K562 (cell line): ENCODE measurements around the gene CARM1. TPM values are rescaled to one million over a fixed set of nuclear protein-coding genes. Genes with fewer than 3 reads are reported as not detected.

Experiments
- CAMTA2 ChIP-seq: fragments of 250-450 bp; sonication (Bioruptor Pico); conservative IDR thresholded peaks from 2 replicates; pipeline ENCODE4 v1.5.1; 2022
- CREB1 ChIP-seq, 2 experiments: sonication (generic) in 1 of 2; formaldehyde crosslinking in 1 of 2; IDR thresholded peaks; 2 replicates each; pipeline versions ENCODE4 v1.6.1 to v1.8.0; 2012 to 2022; ENCODE audit warnings: inconsistent platforms in 1 of 2, mild to moderate bottlenecking in 1 of 2, missing genetic modification reagents in 1 of 2, moderate library complexity in 1 of 2
- CREM ChIP-seq: IDR thresholded peaks from 2 replicates; pipeline ENCODE4 v1.6.1; 2014; ENCODE audit warnings: antibody characterized with exemption, low read depth
- GTF2A2 ChIP-seq: IDR thresholded peaks from 2 replicates; pipeline ENCODE4 v1.6.1; 2016; ENCODE audit warnings: mild to moderate bottlenecking, missing genetic modification characterization, missing compliant biosample characterization
- GTF2E2 ChIP-seq: fragments of 200-800 bp; sonication (Bioruptor generic); IDR thresholded peaks from 2 replicates; pipeline ENCODE4 v1.6.1; 2016; ENCODE audit warnings: missing genetic modification characterization, missing compliant biosample characterization
- GTF2F1 ChIP-seq: IDR thresholded peaks from 2 replicates; pipeline ENCODE4 v1.6.1; 2011; ENCODE audit warnings: low read depth, low read length, improper control_type of control experiment
- HCFC1 ChIP-seq: IDR thresholded peaks from 2 replicates; pipeline ENCODE4 v1.6.1; 2012; ENCODE audit warnings: low read depth, low read length, improper control_type of control experiment
- HOXB6 ChIP-seq: fragments of 250-450 bp; sonication (Bioruptor Pico); IDR thresholded peaks from 2 replicates; pipeline ENCODE4 v1.5.1; 2022; ENCODE audit warnings: mild to moderate bottlenecking, borderline replicate concordance
- OTX1 ChIP-seq: fragments of 450-650 bp; formaldehyde crosslinking; IDR thresholded peaks from 2 replicates; pipeline ENCODE4 v1.4.0; 2022; ENCODE audit warnings: mild to moderate bottlenecking
- RB1 ChIP-seq: fragments of 450-650 bp; IDR thresholded peaks from 2 replicates; pipeline ENCODE4 v1.6.1; 2017; ENCODE audit warnings: low read depth, mild to moderate bottlenecking
- SP1 ChIP-seq: sonication (generic); formaldehyde crosslinking; IDR thresholded peaks from 2 replicates; pipeline ENCODE4 v1.8.1; 2022; ENCODE audit warnings: mild to moderate bottlenecking, missing genetic modification reagents
- TRIM28 ChIP-seq: fragments of 450-650 bp; IDR thresholded peaks from 2 replicates; pipeline ENCODE4 v1.6.1; 2017
- XRCC3 ChIP-seq: fragments of 450-650 bp; IDR thresholded peaks from 2 replicates; pipeline ENCODE4 v1.6.1; 2017; ENCODE audit warnings: mild to moderate bottlenecking, moderate library complexity
- ZBTB12 ChIP-seq: fragments of 250-450 bp; sonication (Bioruptor Pico); IDR thresholded peaks from 2 replicates; pipeline ENCODE4 v1.4.0; 2020
- ZBTB26 ChIP-seq: fragments of 450-650 bp; formaldehyde crosslinking; IDR thresholded peaks from 2 replicates; pipeline ENCODE4 v1.4.0; 2022; ENCODE audit warnings: missing genetic modification characterization
- ZNF217 ChIP-seq: sonication (generic); formaldehyde crosslinking; IDR thresholded peaks from 2 replicates; pipeline ENCODE4 v1.8.0; 2022; ENCODE audit warnings: mild to moderate bottlenecking, missing genetic modification reagents
- ZNF274 ChIP-seq: IDR thresholded peaks from 2 replicates; pipeline ENCODE4 v1.6.1; 2011; ENCODE audit warnings: low read depth, mild to moderate bottlenecking, low read length, moderate library complexity, borderline replicate concordance
- ZNF277 ChIP-seq: fragments of 250-450 bp; sonication (Bioruptor Pico); IDR thresholded peaks from 2 replicates; pipeline ENCODE4 v1.8.0; 2022; ENCODE audit warnings: inconsistent platforms, mild to moderate bottlenecking, moderate library complexity, borderline replicate concordance
- ZNF76 ChIP-seq: fragments of 250-450 bp; sonication (Bioruptor Pico); IDR thresholded peaks from 2 replicates; pipeline ENCODE4 v1.4.0; 2020; ENCODE audit warnings: mild to moderate bottlenecking, moderate library complexity, borderline replicate concordance
- ZNF77 ChIP-seq: fragments of 250-450 bp; sonication (Bioruptor Pico); IDR thresholded peaks from 2 replicates; pipeline ENCODE4 v1.5.0; 2020
- ZSCAN32 ChIP-seq: fragments of 450-650 bp; formaldehyde crosslinking; IDR thresholded peaks from 2 replicates; pipeline ENCODE4 v1.4.0; 2020; ENCODE audit warnings: mild to moderate bottlenecking, moderate library complexity
- polyA plus RNA-seq, 8 experiments: library from polyadenylated mRNA; depleted of rRNA in 4 of 8; stranded (reverse) in 5 of 8; unstranded in 3 of 8; fragments of >200 nt; fragmentation: Nextera tagmentation in 2 of 8; fragmentation: Illumina TruSeq in 1 of 8; extraction: Ambion mirVana in 2 of 8; extraction: Trizol in 1 of 8; gene quantifications; 2 replicates each; pipeline versions ENCODE4 v1.2.1 to v1.2.3, GENCODE V29; 2011 to 2014; ENCODE audit warnings: inconsistent platforms in 1 of 8, missing spikeins in 1 of 8
- total RNA-seq, 7 experiments: library from RNA; depleted of rRNA in 6 of 7; stranded (reverse); fragments of >200 nt in 6 of 7; fragmentation: Illumina TruSeq in 2 of 7; extraction: Trizol in 2 of 7; gene quantifications; 2 replicates each; pipeline versions ENCODE4 v1.2.1 to v1.2.3, GENCODE V29; 2011 to 2021; ENCODE audit warnings: low replicate concordance in 1 of 7
- TF ChIP-seq, protein P1 (sequence below), 3 experiments: fragments of 200-800 bp in 1 of 3; fragments of 250-450 bp in 1 of 3; fragments of 450-650 bp in 1 of 3; sonication (Bioruptor Pico) in 1 of 3; sonication (Bioruptor generic) in 1 of 3; formaldehyde crosslinking in 1 of 3; IDR thresholded peaks; 2 replicates each; pipeline versions ENCODE4 v1.6.1 to v1.8.0; 2016 to 2022; ENCODE audit warnings: mild to moderate bottlenecking in 2 of 3, missing genetic modification characterization in 2 of 3, missing compliant biosample characterization in 1 of 3, moderate library complexity in 1 of 3

Gene CARM1
- total and polyA plus RNA-seq, 9 of the 15 experiments (the other 6 are each of a cell fraction or from before 2014, with no cell fraction given), result 0.36 to 86.0 (median 29.7) TPM

DNA sequence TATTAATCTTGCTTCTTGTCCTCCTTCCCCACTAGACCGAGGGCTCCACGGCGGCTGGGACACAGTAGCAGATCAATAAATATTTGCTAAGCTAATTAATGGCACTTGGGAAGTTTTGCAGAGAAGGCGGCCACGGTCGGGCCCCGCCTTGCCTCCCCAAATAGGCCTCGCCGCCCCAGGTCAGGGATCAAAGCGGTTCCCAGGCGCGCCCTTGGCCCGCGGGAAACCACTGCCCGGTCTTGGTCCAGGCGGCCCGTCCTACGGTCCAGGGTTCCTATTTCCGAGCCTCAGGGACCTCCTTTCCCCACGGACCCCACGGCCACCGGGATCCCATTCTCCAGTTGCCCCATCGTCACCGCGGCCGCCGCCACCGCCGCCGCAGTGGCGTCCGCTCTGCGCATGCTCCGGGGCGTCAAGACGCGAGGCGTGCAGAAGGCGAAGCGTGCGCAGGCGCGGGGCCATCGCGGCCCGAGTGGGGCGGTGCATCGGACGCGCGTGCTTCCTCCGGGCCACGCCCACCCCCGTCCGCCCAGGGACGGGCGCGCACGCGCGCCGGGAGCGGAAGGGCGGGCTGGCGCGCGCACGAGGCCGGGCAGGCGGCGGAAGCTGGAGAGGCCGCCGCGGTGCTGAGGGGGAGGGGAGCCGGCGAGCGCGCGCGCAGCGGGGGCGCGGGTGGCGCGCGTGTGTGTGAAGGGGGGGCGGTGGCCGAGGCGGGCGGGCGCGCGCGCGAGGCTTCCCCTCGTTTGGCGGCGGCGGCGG lies 89.1 kb downstream of the CARM1 start, which contains the start of gene SMARCA4 (continued):
- TF ChIP-seq, protein P1, sequence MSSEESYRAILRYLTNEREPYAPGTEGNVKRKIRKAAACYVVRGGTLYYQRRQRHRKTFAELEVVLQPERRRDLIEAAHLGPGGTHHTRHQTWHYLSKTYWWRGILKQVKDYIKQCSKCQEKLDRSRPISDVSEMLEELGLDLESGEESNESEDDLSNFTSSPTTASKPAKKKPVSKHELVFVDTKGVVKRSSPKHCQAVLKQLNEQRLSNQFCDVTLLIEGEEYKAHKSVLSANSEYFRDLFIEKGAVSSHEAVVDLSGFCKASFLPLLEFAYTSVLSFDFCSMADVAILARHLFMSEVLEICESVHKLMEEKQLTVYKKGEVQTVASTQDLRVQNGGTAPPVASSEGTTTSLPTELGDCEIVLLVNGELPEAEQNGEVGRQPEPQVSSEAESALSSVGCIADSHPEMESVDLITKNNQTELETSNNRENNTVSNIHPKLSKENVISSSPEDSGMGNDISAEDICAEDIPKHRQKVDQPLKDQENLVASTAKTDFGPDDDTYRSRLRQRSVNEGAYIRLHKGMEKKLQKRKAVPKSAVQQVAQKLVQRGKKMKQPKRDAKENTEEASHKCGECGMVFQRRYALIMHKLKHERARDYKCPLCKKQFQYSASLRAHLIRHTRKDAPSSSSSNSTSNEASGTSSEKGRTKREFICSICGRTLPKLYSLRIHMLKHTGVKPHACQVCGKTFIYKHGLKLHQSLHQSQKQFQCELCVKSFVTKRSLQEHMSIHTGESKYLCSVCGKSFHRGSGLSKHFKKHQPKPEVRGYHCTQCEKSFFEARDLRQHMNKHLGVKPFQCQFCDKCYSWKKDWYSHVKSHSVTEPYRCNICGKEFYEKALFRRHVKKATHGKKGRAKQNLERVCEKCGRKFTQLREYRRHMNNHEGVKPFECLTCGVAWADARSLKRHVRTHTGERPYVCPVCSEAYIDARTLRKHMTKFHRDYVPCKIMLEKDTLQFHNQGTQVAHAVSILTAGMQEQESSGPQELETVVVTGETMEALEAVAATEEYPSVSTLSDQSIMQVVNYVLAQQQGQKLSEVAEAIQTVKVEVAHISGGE (CRISPR knock-in tag; IDR thresholded peaks at IDR 0.05), result peak in 1 of 3 experiments; percentile 95; a peak in 2 of 6 replicates
- TF ChIP-seq ZNF77 (CRISPR knock-in tag) (no peak), ZBTB12 (no peak), SP1 (CRISPR knock-in tag) (no peak), ZNF217 (CRISPR knock-in tag) (no peak), CREB1 (IDR thresholded peaks at IDR 0.05) (no peak), CREB1 (CRISPR knock-in tag; IDR thresholded peaks at IDR 0.05) (peak; percentile 68; the same call in 1 of the 2 replicates), ZNF274 (no peak), ZSCAN32 (CRISPR knock-in tag) (no peak), GTF2E2 (peak; percentile 60; the same call in 1 of the 2 replicates), XRCC3 (no peak), RB1 (peak; percentile 80), GTF2A2 (tag) (no peak), CREM (peak; percentile 21; the same call in 1 of the 2 replicates), HOXB6 (CRISPR knock-in tag) (no peak), ZNF277 (no peak), GTF2F1 (no peak), TRIM28 (no peak), ZNF76 (CRISPR knock-in tag) (no peak), OTX1 (CRISPR knock-in tag) (no peak), HCFC1 (no peak; the same call in 1 of the 2 replicates), ZBTB26 (CRISPR knock-in tag) (no peak), CAMTA2 (CRISPR knock-in tag) (no peak)
